Left ventricle myocardium inferior (tissue), 1 donor: Measurements from ENCODE around the gene SHPK. TPM values are rescaled to one million over a fixed set of nuclear protein-coding genes. Genes with fewer than 3 reads are reported as not detected.

Experiments used
- DNase-seq: peaks from one replicate; pipeline ENCODE4 v3.0.0-alpha.2; 2020
- H3K27ac ChIP-seq: fragments of 200-600 bp; replicated peaks from 2 replicates; pipeline ENCODE4 v1.8.0; 2021
- H3K27me3 ChIP-seq: fragments of 200-600 bp; 2 replicates; pipeline ENCODE4 v1.8.0; 2021; ENCODE audit warnings: low read depth
- H3K36me3 ChIP-seq: fragments of 200-600 bp; 2 replicates; pipeline ENCODE4 v1.8.0; 2021
- H3K4me1 ChIP-seq: fragments of 200-600 bp; 2 replicates; pipeline ENCODE4 v1.8.0; 2021
- H3K4me3 ChIP-seq: fragments of 200-600 bp; 2 replicates; pipeline ENCODE4 v1.8.0; 2021; ENCODE audit warnings: mild to moderate bottlenecking, moderate library complexity
- H3K9me3 ChIP-seq: fragments of 200-600 bp; replicated peaks from 2 replicates; pipeline ENCODE4 v1.8.0; 2021
- CTCF ChIP-seq: fragments of 200-600 bp; IDR thresholded peaks from 2 replicates; pipeline ENCODE4 v1.8.0; 2021; ENCODE audit warnings: antibody characterized with exemption, mild to moderate bottlenecking, borderline replicate concordance
- intact Hi-C: fragments of 100-400 bp; cut with micrococcal nuclease; formaldehyde crosslinking; loops from one replicate; pipeline ENCODE4 v1.11.0; 2022
- total RNA-seq: library from RNA; stranded (reverse); fragmentation: NEBNext Ultra II Directional; extraction: Animal tissue kit (Norgen Biotek cat#: 25700); gene quantifications from one replicate; pipeline ENCODE4 v1.2.1, GENCODE V29; 2021
- donor health status: DM: no; HTN: yes; CAD: no; lungs with severe emphysema.

Gene SHPK
- total RNA-seq, 1 donor from 2014 or later: 4.0 TPM

- Histone ChIP-seq H3K27ac (peak overlapping the region; percentile 100), H3K4me1 (peaks cover 67% of the 10 kb centered on the region), H3K27me3 (no peaks in the 10 kb centered on the region), H3K4me3 (peak overlapping the region; percentile 89), H3K36me3 (peaks cover 35% of the 10 kb centered on the region), H3K9me3 (no peaks in the 10 kb centered on the region)
- no peak for DNase-seq
- no peak for TF ChIP-seq CTCF
- intact Hi-C loops: no loop called here
Measured at GRCh38 chr17:3666516-3666915, 30.5 kb upstream of the SHPK start.

- Histone ChIP-seq H3K27ac (peak overlapping the region; percentile 100), H3K9me3 (no peaks in the 10 kb centered on the region), H3K4me1 (peaks cover 74% of the 10 kb centered on the region), H3K36me3 (peaks cover 36% of the 10 kb centered on the region), H3K27me3 (no peaks in the 10 kb centered on the region), H3K4me3 (peak overlapping the region; percentile 89)
- intact Hi-C loops: no loop called here
- no peak for TF ChIP-seq CTCF
- peak; percentile 53 for DNase-seq
Measured at GRCh38 chr17:3665834-3666233, 29.8 kb upstream of the SHPK start.

- Histone ChIP-seq H3K4me3 (no peak overlapping the region), H3K4me1 (peaks cover 78% of the 10 kb centered on the region), H3K9me3 (no peaks in the 10 kb centered on the region), H3K27ac (no peak overlapping the region), H3K27me3 (no peaks in the 10 kb centered on the region), H3K36me3 (peaks cover 36% of the 10 kb centered on the region)
- DNase-seq: no peak
- intact Hi-C loops: no loop called here
- TF ChIP-seq CTCF: no peak
Measured at GRCh38 chr17:3663102-3664011, 27.3 kb upstream of the SHPK start.

GRCh38 chr17:3660311-3660891, 24.4 kb upstream of the SHPK start:
- Histone ChIP-seq H3K27ac (peak overlapping the region; percentile 87), H3K36me3 (peaks cover 36% of the 10 kb centered on the region), H3K4me3 (no peak overlapping the region), H3K4me1 (peaks cover 54% of the 10 kb centered on the region), H3K27me3 (no peaks in the 10 kb centered on the region), H3K9me3 (no peaks in the 10 kb centered on the region)
- peak; percentile 42 for DNase-seq
- intact Hi-C loops: no loop called here
- no peak for TF ChIP-seq CTCF

GRCh38 chr17:3659541-3660111, 23.6 kb upstream of the SHPK start:
- Histone ChIP-seq H3K9me3 (no peaks in the 10 kb centered on the region), H3K27me3 (no peaks in the 10 kb centered on the region), H3K4me1 (peaks cover 47% of the 10 kb centered on the region), H3K36me3 (peaks cover 32% of the 10 kb centered on the region), H3K27ac (peak overlapping the region; percentile 87), H3K4me3 (no peak overlapping the region)
- DNase-seq: peak; percentile 66
- no peak for TF ChIP-seq CTCF
- intact Hi-C loops: no loop called here
